NCI-H2081 (cell line): ENCODE measurements around the gene SLC35E1.
A peak's percentile ranks its signal among the peaks of the same experiment; 100 is the strongest.
"Not testable (repeated sequence)": the region's sequence is repeated elsewhere in the genome, so short reads cannot be mapped to it uniquely, and the experiment has no call there.

Experiments used
- DNase-seq, 2 experiments: peaks; one replicate each; lab custom pipeline; 2025; lab: John Stamatoyannopoulos, UW

The SLC35E1 gene

DNA sequence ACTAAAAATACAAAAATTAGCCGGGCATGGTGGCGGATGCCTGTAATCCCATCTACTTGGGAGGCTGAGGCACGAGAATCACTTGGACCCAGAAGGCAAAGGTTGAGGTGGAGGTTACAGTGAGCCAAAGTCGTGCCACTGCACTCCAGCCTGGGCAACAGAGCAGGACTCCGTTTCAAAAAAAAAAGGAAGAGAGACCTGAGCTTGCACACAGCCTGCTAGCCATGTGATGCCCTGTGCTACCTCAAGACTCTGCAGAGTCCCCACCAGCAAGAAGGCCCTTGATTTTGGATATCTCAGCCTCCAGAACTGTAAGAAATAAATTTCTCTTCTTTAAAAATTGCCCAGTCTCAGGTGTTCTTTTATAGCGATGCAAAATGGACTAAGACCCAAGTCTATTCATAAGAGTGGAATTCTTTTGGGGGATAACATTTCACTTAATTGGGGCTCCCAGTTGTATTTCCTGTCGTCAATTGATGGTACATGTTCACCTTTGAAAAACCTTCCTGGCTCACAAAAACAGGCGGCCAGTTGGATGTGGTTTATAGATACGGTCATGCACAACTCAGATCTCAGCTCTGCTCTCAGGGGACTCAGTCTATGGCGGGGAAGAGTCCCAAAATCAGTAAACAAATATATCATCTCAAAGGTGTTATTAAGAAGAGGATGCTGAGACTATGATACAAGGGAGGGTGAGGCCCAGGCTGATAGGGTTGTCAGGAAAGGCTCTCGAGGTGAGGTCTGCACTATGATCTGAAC lies 27.6 kb downstream of the SLC35E1 start:
- DNase-seq, result no peak

DNA sequence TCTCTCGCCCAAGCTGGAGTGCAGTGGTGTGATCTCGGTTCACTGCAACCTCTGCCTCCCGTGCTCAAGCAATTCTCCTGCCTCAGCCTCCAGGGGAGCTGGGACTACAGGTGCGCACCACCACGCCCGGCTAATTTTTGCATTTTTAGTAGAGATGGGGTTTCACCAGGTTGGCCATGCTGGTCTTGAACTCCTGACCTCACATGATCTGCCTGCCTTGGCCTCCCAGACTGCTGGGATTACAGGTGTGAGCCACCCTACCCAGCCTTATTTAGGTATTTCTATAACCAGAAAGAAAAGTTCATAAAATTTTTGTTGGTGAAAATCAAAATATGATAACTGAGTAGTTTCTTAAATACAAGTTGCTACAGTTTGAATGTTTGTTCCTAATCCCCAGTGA lies 28.5 kb downstream of the SLC35E1 start:
- not testable (repeated sequence) for DNase-seq

DNA sequence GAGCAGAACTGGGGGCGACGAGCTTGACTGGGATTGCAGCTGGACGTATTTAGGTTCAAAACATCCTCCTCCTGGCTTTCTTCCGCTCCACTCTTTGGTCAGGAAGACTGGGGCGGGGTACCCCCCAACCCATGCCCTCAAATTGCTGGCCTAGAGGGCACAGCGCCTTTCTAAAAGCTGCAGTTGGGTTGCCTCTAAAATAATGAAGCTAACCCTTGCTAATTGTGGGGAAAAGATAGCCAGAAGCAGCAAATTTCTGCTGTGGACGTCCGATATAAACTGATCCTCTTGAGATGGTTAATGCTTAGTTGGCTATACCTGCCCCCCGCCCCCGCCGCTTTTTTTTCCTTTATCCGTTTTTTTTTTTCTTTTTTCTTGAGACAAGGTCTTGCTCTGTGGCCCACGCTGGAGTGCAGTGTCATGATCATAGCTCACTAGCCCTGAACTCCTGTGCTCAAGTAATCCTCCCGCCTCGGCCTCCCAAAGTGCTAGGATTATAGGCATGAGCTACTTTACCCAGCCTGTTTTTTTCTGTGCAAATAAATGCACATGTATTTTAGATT lies 29.2 kb downstream of the SLC35E1 start:
- no peak for DNase-seq

DNA sequence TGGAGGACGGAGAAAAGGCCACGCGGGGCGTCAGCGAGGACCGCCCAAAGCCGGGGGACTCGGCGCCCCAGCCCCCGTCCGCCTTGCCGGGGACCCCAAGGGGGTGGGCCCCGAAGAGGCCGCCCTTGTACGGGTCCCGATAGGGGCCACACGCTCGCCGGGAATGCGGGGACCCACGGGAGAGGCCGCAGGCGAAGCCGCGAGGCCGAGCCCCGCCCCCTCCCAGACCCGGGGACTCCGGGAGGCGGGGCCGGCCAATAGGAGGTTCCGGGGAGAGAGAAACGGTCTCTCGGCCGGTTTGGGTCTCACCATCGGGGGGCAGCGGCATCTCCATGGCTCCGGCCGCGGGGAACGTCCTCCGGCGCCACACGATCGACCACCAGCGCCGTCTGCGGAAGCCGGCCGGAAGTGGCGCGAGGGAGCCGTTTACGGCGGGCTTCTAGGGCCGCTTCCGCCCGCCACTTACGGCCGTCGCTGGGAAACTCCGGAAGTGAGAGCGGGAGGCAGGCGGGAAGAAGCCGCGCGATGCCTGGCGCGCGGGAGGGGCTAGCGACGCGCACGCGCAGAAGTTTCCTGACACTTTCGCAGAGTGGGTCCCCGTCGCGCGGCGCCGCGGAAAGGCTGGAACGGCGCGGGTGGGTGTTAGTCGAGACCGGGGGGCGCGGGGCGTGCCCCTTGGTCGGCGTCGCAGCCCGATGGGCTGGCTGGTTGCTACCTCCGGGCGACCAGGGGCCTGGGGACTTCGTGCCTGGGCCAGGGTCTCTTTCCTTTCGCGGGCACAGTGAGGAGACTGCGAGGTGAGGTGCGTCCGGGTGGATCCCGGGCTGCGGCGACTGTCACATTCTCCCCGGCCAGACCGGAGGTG lies 29.9 kb downstream of the SLC35E1 start, which contains the start of gene CHERP:
TSS of gene CHERP (minus strand) at position 393 of the 865 bp plus-strand sequence. CDS start at position 334, 59 bp downstream.
- DNase-seq, result peak; percentile 92 to 96

DNA sequence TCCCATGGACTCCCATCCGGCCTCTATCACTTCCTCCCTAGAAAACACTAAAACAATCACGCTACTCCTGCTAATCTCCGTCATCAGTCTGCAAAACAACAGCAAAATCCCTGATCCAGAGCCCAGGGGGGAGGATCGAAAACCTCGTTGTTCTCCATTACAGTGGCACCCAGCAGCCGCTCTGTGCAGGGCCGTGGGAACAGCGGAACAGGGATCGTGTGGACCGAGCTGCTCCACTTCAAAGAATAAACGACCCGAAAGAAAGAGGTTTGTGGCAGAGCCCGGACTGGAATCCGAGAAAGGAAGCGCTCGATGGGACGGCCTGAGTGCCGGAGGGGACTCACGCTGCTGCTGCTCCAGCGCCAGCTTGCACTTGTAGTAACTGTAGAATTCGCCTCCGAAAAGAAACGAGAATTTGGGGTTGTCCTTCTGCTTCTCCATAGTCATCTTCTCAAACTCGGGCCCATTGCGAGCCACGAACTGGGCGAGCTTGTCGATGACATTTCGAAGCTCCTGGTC lies 30.6 kb downstream of the SLC35E1 start:
- no peak for DNase-seq

DNA sequence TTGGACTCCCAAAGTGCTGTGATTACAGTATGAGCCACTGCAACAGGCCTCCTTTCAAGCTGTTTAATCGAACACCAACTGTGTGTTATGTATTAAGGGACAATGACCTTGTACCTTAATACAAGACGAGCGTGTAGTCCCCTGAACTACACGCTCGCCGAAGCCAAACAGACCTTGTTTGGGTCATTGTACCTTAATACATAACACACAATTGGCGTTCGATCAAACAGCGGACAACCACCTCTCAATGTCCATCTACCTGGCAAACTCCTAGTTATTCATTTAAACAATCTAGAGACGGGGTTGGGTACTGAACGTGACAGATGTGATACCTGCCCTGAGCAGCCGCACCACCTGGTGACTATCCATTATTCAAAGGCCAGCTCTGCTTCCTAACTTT lies 31.3 kb downstream of the SLC35E1 start:
- no peak for DNase-seq

DNA sequence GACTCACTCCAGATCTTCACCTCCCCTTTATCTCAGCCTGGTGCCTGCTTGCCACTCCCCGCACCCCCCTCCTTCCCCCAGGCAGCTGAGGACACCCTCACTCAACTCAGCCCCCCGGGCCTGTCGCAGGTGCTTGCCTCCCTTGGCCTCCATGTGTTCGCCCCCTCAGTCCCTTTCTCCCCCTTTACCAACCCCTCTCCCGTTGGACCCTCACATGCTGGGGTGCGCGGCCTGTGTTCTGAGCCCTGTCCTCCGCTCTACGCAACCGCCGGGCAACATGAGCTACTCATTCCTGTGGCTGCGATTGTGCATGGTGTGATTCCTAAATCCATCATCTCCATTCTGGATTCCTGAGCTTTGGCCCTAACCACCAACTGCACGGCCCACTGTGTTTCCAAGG lies 35.1 kb downstream of the SLC35E1 start:
- DNase-seq, result no peak

DNA sequence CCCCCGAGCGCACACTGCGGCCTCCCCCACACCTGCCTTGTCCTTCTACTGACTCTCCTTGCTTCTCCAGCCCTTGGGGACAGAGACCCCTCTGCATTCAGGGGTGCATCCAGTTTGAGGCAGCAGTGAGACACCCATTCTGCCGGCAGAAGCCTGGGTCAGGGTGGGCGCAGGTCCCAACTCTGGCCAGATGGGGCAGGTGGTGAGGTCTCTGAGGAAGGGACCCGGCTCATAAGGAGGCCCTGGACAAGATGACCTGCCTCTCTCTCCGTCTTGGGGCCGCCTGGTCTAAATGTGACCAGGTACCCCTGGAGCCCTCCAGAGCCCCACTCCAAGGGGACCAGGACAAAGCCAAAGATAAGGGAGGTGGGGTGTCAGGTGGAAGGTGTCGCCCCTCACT lies 36.1 kb downstream of the SLC35E1 start:
- no peak for DNase-seq

DNA sequence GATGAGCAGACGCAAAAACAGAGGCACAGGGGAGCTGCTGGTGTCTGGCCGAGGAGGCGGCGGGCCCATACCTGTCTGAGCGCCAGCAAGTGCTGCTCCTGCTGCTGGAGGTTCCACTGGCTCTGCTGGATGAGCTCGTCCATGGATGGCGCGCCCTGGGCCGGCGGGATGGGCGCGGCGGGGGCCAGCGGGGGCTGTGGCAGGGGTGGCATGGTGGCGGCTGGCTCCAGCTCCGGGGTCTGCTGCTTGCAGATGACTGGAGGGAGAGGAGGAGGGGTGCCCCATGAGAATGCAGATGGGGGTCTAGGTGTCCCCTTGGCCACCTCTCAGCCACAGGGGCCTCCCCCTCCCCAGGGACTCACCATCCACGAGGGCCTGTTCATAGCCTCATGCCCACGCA lies 36.8 kb downstream of the SLC35E1 start:
- DNase-seq, result no peak

DNA sequence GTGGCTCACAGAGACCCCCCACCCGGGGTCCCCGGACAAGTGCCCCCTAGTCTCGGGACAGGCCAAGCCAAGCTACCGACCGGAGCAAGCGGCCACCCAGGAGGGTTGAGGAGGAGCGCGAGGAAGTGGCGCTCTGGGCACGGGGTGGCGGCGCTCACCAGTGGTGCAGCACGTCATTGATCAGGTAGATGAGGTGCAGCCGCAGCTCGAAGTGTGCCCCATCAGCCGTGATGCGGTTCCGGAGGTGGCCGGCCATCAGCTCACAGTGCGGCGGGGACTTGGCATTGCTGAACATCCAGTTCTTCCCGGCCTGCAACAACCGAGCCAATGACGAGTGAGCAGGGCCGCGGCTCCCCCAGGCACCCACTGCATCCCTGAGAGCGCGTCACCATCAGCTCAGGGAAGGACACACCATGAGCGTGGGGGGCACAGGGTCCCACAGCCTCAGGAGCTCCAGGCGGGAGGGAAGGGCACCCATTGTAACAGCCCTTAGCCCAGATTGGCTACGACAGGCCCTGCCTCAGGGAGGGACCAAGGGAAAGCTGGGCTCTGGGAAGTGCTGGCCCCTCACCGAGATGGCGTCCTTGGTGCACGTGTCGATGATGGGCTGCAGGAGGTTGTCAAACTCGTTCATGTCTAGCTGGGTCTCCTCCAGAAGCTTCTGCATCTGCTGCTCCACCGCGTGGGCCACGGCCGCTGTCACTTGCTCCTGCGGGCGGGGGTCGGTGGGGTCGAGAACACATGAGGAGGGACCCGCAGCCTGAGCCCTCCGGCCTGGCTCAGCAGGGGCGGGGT lies 39.6 kb downstream of the SLC35E1 start:
- DNase-seq, result no peak

DNA sequence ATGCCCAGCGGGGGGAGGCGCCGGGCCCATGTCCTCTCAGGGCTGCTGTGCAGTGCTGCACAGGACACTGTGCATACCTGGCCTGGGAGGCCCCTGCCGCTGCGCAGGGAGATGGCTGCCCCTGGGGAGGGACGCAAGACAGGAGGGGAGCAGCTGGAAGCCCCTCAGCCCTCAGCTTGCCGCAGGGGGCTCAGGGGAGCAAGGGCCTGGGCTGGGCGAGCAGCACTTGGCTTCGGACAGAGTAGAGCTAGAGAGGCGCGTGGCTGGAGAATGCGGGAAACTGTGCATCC lies 40.9 kb downstream of the SLC35E1 start:
- no peak for DNase-seq

DNA sequence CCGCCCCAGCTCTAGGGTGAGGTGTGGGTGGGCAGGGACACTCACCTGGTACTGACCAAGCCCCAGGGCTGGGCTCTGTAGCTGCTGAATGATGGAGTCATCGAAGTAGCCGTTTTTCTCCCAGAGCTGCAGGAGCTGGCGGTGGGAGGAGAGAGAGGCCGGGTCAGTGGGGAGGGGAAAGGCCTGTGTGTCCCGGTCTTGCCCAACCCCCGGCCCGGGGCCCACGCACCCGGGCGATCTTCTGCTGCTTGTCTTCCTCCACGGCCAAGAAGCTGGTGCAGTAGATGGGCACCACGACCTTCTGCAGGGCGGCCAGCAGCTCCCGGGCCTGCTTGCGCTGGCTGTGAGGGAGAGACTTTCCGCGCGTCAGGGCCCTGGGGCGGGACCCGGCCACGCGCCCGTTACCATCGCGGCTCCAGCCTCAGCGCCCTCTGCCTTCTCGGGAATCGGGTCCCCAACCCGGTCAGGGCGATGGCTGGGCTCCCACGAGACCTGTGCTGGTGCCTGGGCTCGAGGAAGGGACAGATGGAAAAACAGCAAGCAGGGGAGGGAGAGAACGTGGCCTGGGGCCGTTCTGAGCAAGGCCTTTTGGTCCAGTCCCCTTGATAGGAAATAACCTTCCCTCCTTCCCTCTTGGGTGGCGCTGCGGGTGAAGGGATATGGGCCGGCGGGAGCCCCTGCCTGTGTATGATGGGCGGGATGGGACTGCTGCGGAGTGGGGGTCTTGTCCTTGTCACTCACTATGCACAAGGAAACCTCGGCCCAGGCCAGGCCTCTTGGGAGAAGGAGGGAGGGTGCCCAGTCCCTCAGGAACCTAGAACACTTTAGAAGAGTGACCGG lies 41.5 kb downstream of the SLC35E1 start:
- DNase-seq, result no peak

DNA sequence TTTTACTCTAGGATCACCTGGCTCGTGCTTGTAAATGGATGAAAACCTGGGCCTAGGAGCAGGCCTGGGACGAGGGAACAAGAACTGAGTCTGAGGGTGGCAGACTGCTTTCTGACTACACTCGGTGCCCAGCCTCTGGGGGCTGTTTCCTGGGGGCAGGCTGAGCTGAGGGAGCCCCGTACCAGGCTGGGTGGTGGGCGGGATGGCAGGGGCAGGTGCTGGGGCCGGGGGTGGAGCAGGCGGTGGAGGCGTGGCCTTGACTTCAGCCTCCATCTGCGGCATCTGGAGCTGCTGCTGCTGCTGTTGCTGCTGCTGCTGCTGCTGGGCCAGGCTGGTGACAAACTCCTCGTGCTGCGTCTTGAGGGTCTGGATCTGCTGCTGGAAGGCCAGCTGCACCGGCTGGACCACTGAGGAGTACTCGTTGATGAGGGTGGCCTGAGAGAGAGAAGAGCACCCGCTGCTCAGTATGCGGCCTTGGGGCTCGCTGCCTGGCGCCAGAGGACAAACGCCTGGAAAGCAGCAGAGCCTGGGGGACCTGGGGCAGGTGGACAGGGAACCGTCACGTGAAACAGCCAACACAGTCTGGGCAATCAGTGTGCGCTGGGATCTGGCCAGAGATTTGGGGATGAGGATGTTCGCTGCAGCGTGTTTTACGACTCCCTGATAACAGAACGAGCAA lies 42.6 kb downstream of the SLC35E1 start:
- DNase-seq, result no peak

DNA sequence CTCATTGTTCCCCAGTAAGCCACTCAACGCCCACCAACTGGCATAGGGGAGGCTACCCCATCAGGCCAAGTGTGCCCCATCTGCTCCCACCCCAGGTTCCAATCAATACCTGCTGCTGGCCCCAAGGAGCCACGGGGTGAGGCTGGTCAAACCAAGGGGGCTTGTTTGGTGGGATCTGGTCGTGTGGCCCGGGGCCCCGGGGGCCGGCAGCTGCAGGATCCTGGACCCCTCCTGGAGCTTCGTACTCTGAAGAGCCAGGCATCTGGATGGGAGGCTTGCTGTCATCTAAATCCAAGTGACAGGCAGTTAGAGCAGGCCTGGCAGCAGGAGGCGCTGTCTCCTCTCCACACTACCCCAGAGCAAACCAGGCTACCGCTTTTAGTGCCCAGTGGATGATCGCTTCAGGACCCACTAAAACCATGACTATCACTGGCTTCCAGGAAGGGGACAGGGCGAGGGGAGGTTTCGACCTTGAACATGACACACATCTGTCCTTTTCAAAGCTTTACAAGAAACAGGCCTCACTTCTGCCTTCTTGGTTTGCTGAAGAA lies 44.2 kb downstream of the SLC35E1 start:
- no peak for DNase-seq

DNA sequence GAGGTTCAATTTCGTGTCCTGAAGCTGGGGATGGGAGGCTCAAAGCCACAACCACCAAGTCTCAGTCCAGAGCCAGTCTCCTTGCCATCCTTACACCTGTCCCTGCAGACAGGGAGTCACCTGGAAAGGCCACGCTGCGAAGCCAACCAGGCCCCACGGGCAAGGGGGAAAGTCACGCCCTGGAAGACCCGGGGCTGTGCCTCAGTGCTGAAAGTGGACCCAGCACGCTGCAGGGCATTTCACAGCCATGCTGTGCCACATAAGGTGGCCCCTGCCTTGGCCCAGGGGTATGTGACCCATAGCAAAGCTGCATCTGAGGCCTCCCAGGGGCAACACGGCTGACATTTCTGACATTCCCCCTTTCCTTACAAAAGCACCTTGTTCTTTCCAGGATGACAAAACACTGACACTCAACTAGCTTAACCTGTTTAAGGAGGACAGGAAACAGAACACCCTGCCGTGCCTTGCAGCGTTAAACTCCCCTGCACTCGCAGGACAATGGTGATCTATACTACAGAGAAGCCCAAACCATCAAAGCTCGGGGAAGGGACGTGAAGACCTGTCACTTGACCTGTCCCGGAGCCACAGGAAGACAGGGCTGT lies 44.8 kb downstream of the SLC35E1 start:
- no peak for DNase-seq

DNA sequence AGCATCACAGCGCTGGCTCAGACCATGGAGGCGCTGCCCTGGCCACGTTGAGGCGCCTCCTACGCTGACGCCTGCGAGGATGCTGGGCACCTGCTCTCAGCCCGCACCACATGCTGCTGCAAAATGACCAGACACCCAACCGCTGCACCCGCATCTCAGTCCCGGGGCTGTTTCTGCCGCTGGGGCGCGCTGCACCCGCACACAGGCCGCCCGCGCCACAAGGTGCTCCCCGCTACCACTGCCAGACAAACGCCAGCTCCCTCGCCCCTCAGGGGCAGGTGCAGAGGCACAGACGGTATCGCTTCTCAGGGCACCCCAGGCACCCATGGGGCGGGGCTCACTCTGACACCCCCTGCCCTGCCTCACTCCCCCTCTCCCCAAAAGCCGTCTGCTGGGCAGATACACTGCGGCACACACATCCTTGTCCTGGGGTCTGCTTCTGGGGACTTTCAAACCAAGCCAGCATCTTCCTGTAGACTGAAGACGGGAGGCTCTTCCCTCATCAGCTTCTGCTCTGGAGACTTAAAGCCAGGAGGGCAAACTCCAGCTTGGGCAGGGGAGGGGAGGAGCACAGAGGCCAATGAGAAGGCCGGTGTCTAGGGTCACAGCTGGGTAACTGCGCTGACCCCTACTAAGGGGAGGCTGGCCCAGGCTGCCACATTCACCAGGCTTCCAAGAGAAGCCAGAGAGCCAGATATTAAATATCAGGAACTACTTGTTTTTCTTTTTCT lies 46.3 kb downstream of the SLC35E1 start:
- no peak for DNase-seq

DNA sequence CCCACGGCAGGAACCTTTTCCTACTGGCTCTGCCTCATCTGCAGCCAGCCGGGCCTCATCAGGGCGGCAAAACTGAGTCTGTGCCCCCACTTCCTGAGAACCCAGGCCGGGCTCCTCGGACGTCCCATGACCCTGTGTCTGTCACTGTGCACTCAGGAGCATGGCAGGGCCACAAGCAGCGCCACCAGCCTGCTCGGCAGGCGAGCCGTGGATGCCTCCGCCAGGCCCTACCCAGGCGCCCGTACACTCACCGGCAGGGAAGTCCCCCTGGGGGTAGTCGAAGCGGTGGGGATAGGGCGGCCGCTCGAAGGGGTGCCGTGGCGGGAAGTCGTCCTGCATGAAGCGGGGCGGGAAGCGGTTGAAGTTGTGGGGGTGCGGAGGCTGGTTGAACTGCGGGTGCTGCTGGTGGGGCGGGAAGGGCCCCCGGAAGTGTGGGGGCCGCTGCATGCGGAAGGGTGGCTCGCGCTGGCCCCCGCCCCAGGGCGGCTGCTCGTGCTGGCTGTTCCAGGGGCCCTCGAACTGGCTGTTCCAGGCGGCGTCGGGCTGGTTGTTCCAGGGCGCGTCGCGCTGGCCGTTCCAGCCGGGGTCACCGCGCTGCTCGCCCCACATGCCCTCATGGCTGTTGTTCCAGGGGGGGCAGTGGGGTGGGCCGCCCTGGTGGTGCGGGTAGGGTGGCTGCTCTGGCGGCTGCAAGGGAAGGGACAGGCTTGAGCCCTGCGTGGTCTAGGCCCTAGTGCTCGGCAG lies 47.1 kb downstream of the SLC35E1 start:
- no peak for DNase-seq
